Muscle of arm (tissue), 12 donors: ENCODE measurements around the gene CRYBG1. TPM values are rescaled to one million over a fixed set of nuclear protein-coding genes. Genes with fewer than 3 reads are reported as not detected.
"Not testable (repeated sequence)": the region's sequence is repeated elsewhere in the genome, so short reads cannot be mapped to it uniquely, and the experiment has no call there.

ENCODE experiments used
- DNase-seq: peaks from one replicate; pipeline ENCODE4 v3.0.0-alpha.2; 2013
- polyA plus RNA-seq, 12 donors: library from polyadenylated mRNA; unstranded; fragments of 120-200 nt; gene quantifications; one replicate each; pipeline ENCODE4 v1.2.1, GENCODE V29; 2013; ENCODE audit not compliant: insufficient read length in 12 of 12

The CRYBG1 gene
- polyA plus RNA-seq, 12 donors = 2.1 to 14.0 (median 3.2) TPM; not detected in 1

GRCh38 chr6:106547601-106548453, 187.3 kb downstream of the CRYBG1 start:
- no peak for DNase-seq

- not testable (repeated sequence) for DNase-seq
Observed at GRCh38 chr6:106548926-106549455, 188.5 kb downstream of the CRYBG1 start.

- no peak for DNase-seq
Observed at GRCh38 chr6:106549521-106549920, 189.0 kb downstream of the CRYBG1 start.

- no peak for DNase-seq
Observed at GRCh38 chr6:106551155-106551554, 190.6 kb downstream of the CRYBG1 start.

GRCh38 chr6:106553440-106553839, 192.9 kb downstream of the CRYBG1 start:
- no peak for DNase-seq

GRCh38 chr6:106555767-106556166, 195.2 kb downstream of the CRYBG1 start:
- DNase-seq = no peak

- no peak for DNase-seq
Observed at GRCh38 chr6:106556368-106556960, 195.9 kb downstream of the CRYBG1 start.

- DNase-seq = no peak
Observed at GRCh38 chr6:106557837-106558236, 197.3 kb downstream of the CRYBG1 start.

GRCh38 chr6:106558364-106558763, 197.8 kb downstream of the CRYBG1 start:
- DNase-seq = no peak

- not testable (repeated sequence) for DNase-seq
Observed at GRCh38 chr6:106559659-106560058, 199.1 kb downstream of the CRYBG1 start.

GRCh38 chr6:106560996-106561685, 200.6 kb downstream of the CRYBG1 start:
- no peak for DNase-seq

GRCh38 chr6:106561686-106562405, 201.3 kb downstream of the CRYBG1 start:
- DNase-seq = no peak

GRCh38 chr6:106563614-106564013, 203.1 kb downstream of the CRYBG1 start:
- no peak for DNase-seq

- no peak for DNase-seq
Observed at GRCh38 chr6:106564476-106564875, 204.0 kb downstream of the CRYBG1 start.

- no peak for DNase-seq
Observed at GRCh38 chr6:106568530-106568929, 208.0 kb downstream of the CRYBG1 start.

GRCh38 chr6:106569428-106569827, 208.9 kb downstream of the CRYBG1 start:
- no peak for DNase-seq

GRCh38 chr6:106572436-106572835, 211.9 kb downstream of the CRYBG1 start:
- no peak for DNase-seq

GRCh38 chr6:106572875-106573585, 212.5 kb downstream of the CRYBG1 start:
- DNase-seq = no peak

- no peak for DNase-seq
Observed at GRCh38 chr6:106574741-106575458, 214.4 kb downstream of the CRYBG1 start.

GRCh38 chr6:106579281-106579680, 218.8 kb downstream of the CRYBG1 start:
- DNase-seq = no peak
